Measurements from ENCODE around the gene MAPKAPK2. TPM values are rescaled to one million over a fixed set of nuclear protein-coding genes. Genes with fewer than 3 reads are reported as not detected.
A peak's percentile ranks its signal among the peaks of the same experiment; 100 is the strongest.

Gene MAPKAPK2
- polyA plus RNA-seq, 3 donors, result 1.6 to 56.9 (median 2.2) TPM

DNA sequence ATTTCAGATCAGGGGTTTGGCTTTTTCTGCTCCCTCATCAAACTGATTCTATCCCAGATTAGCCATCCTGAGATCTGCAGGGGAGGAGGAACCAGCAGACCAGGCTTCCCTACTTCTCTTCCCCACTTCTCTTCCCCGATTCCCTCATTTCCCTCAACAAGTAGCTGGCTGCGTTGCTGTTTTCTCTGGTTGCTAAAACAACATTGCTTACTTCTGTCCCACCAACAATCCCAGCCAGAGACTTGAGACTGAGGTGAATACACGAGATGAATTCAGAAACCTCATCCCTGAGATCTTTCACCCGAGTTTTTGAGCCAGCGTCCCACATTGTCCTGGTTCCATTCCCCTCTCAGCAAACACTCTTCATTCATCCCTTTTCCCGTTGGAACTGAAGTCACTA is 27.0 kb upstream of the MAPKAPK2 start:
- no peaks in the 10 kb centered on the region for H3K36me3 ChIP-seq (replicated peaks in 1 of 2; ENCODE audit: control insufficient read depth in 1 of 2, insufficient read depth in 2 of 2, low read length in 2 of 2)
- 18% methylated on average over 4 of the region's 6 CpGs for WGBS (ENCODE audit: insufficient coverage)
- no peak overlapping the region for H3K9ac ChIP-seq (ENCODE audit: insufficient read depth, low read length, poor library complexity, severe bottlenecking)
- H4K20me1 ChIP-seq (ENCODE audit: insufficient read depth, low read length), result peaks cover under 1% of the 10 kb centered on the region
- no peak overlapping the region for H3K4me2 ChIP-seq (replicated peaks; ENCODE audit: extremely low read depth, low read length, poor library complexity, severe bottlenecking)
- TF ChIP-seq, protein P1, sequence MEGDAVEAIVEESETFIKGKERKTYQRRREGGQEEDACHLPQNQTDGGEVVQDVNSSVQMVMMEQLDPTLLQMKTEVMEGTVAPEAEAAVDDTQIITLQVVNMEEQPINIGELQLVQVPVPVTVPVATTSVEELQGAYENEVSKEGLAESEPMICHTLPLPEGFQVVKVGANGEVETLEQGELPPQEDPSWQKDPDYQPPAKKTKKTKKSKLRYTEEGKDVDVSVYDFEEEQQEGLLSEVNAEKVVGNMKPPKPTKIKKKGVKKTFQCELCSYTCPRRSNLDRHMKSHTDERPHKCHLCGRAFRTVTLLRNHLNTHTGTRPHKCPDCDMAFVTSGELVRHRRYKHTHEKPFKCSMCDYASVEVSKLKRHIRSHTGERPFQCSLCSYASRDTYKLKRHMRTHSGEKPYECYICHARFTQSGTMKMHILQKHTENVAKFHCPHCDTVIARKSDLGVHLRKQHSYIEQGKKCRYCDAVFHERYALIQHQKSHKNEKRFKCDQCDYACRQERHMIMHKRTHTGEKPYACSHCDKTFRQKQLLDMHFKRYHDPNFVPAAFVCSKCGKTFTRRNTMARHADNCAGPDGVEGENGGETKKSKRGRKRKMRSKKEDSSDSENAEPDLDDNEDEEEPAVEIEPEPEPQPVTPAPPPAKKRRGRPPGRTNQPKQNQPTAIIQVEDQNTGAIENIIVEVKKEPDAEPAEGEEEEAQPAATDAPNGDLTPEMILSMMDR (IDR thresholded peaks at IDR 0.05), result no peak
- Mint-ChIP-seq H3K4me1 (peaks cover 19% of the 10 kb centered on the region), H3K27me3 (ENCODE audit: low read depth in 3 of 3) (peaks cover 8 to 23% (median 17%) of the 10 kb centered on the region in 3 donors), H3K27ac (no peak overlapping the region), H3K4me3 (peak overlapping the region in 1 of 2 donors; percentile 62), H3K9me3 (peaks cover 0 to 2% (median 0%) of the 10 kb centered on the region in 7 donors), H3K36me3 (no peaks in the 10 kb centered on the region)
- peaks cover 13 to 24% of the 10 kb centered on the region in 2 donors for H3K4me1 ChIP-seq (ENCODE audit: control insufficient read depth in 1 of 2, insufficient read depth in 2 of 2, low read length in 2 of 2)
- DNase-seq, result no peak
- H2AFZ ChIP-seq (ENCODE audit: insufficient read depth, low read depth, low read length, poor library complexity, severe bottlenecking), result no peak overlapping the region
- no peak overlapping the region for H3K4me3 ChIP-seq (replicated peaks in 1 of 3; ENCODE audit: low read depth in 2 of 3, low read length in 3 of 3)
- H3K27me3 ChIP-seq (ENCODE audit: control insufficient read depth in 2 of 2, insufficient read depth in 2 of 2, low read length in 2 of 2), result peaks cover 0 to 3% of the 10 kb centered on the region in 2 donors
- intact Hi-C loops (cut with micrococcal nuclease), result loop anchor here in 1 of 2 donors (10.0 kb wide), 1 partner anchor 147 kb away; no protein-coding TSS in a partner anchor
- no peak overlapping the region for H3K27ac ChIP-seq (ENCODE audit: low read depth in 1 of 2, low read length in 2 of 2)
- no peaks in the 10 kb centered on the region for H3K9me3 ChIP-seq (replicated peaks in 1 of 2; ENCODE audit: control insufficient read depth in 1 of 2, insufficient read depth in 1 of 2, low read length in 2 of 2)
- H3K79me2 ChIP-seq (ENCODE audit: insufficient read depth, low read length), result no peaks in the 10 kb centered on the region

DNA sequence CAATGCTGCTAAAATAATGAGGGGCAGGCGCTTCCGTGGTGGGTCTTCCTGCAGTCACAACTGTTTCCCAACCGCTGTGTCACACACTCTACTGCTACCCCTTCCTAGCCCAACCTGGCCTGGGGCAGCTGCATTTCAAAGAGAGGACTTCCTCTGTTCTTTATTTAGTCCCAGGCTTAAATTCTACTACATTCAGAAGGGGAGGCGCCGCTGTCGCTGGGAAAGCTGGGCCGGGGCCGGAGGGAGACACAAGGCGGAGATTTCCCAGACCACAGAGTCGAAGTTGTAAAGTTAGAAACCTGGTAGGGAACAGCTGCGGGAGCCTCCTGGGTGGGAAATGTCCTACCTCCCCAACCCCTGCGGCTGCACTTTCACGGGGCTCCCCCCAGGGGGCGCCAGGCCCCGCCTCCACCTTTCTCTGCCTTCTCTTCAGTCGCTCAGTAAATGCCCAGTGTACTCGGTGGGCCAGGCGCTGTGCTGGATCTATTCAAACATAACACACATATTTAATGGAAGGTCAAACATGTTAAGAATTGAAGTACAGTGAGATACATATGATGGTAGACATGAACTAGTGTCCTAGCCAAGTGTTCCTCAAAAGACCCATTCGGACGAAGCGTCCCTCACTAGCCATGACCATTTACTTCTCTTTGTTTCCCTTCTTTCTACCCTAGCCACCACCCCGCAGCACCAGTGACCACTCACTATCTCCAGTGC is 26.3 kb upstream of the MAPKAPK2 start:
- peak; percentile 42 to 59 (median 44) for DNase-seq
- Mint-ChIP-seq H3K9me3 (peaks cover 0 to 2% (median 0%) of the 10 kb centered on the region in 7 donors), H3K4me1 (peaks cover 24% of the 10 kb centered on the region), H3K4me3 (peak overlapping the region; percentile 60 to 62), H3K36me3 (no peaks in the 10 kb centered on the region), H3K27ac (peak overlapping the region in 3 of 7 donors; percentile 27 to 60 (median 42)), H3K27me3 (ENCODE audit: low read depth in 3 of 3) (peaks cover 14 to 27% (median 19%) of the 10 kb centered on the region in 3 donors)
- Histone ChIP-seq H3K27me3 (ENCODE audit: control insufficient read depth in 2 of 2, insufficient read depth in 2 of 2, low read length in 2 of 2) (peaks cover 0 to 3% of the 10 kb centered on the region in 2 donors), H3K79me2 (ENCODE audit: insufficient read depth, low read length) (no peaks in the 10 kb centered on the region), H3K4me3 (replicated peaks in 1 of 3; ENCODE audit: low read depth in 2 of 3, low read length in 3 of 3) (peak overlapping the region in 1 of 3 experiments; percentile 17), H3K4me2 (replicated peaks; ENCODE audit: extremely low read depth, low read length, poor library complexity, severe bottlenecking) (peak overlapping the region; percentile 60), H3K36me3 (replicated peaks in 1 of 2; ENCODE audit: control insufficient read depth in 1 of 2, insufficient read depth in 2 of 2, low read length in 2 of 2) (no peaks in the 10 kb centered on the region), H3K9me3 (replicated peaks in 1 of 2; ENCODE audit: control insufficient read depth in 1 of 2, insufficient read depth in 1 of 2, low read length in 2 of 2) (no peaks in the 10 kb centered on the region), H3K4me1 (ENCODE audit: control insufficient read depth in 1 of 2, insufficient read depth in 2 of 2, low read length in 2 of 2) (peaks cover 20 to 25% of the 10 kb centered on the region in 2 donors), H4K20me1 (ENCODE audit: insufficient read depth, low read length) (peaks cover 7% of the 10 kb centered on the region), H2AFZ (ENCODE audit: insufficient read depth, low read depth, low read length, poor library complexity, severe bottlenecking) (peak overlapping the region; percentile 37), H3K9ac (ENCODE audit: insufficient read depth, low read length, poor library complexity, severe bottlenecking) (no peak overlapping the region), H3K27ac (ENCODE audit: low read depth in 1 of 2, low read length in 2 of 2) (no peak overlapping the region)
- TF ChIP-seq, protein P1 (IDR thresholded peaks at IDR 0.05), result peak; percentile 99
- WGBS (ENCODE audit: insufficient coverage), result 32% methylated on average over 10 of the region's 22 CpGs
- intact Hi-C loops (cut with micrococcal nuclease), result loop anchor here in 1 of 2 donors (10.0 kb wide), 1 partner anchor 146 kb away; no protein-coding TSS in a partner anchor

All from CD14-positive monocyte (primary cell).